Anterior cingulate cortex (tissue), 58 donors: Measurements from ENCODE around the gene KIRREL3.

Experiments used
- DNase-seq, 58 donors: peaks; one replicate each; lab custom pipeline; 2025; lab: John Stamatoyannopoulos, UW

KIRREL3 gene

DNA sequence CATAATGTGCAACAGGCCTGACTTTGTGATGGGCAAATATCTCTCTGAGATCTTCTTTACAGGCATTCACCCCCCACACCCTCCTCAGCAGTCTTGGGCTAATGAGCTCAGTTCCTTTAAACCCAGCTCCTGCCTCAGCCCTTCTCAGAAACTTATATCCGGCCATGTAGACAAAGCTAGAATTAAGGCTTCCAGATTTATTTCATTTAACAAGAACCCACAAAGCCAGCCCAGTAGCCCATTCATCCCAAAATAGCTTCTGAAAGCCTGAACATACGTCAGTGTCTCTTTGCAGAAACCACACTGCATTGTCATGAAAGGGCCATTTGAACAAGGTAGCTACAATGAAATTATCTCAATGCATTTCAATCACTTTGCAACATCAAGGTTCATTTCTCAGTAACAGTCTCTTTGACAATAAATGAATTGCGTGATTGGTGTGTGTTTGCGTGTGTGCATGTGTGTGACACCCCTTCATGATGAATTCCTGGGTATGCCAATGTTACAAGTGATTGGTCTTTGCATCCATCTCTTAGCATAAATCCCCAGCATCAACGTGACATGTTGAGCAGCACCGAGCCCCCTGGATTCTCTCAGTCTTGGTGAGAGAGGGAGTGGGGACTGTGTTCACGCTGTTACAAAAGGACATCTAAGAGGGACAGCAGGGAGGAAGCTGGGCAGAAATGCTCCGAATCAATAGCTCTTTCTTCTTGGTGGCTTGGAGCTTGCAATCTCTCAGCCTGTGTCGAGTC is 299.6 kb downstream of the KIRREL3 start:
- DNase-seq = peak in 10 of 58 donors; percentile 17 to 64 (median 42)

DNA sequence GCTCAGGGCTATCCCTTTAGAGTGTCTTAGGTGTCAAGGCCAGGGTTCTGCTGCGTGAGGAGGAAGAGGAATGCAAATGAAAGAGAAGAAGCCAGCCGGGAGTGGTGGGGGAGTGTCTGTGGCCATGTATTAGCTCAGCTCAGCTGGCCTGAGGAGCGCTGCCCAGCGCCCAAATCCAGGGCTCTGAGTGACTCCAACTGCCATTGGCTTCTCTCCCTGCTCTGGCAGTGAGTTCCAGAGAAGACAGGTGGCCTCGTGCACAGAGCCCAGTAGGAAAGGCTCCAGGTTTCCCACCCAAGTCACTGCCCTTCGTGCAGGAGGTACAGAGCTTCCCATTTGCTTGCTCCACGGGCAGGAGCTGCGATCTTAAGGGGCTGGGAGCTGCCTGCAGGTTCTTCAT is 302.0 kb downstream of the KIRREL3 start:
- DNase-seq = no peak

DNA sequence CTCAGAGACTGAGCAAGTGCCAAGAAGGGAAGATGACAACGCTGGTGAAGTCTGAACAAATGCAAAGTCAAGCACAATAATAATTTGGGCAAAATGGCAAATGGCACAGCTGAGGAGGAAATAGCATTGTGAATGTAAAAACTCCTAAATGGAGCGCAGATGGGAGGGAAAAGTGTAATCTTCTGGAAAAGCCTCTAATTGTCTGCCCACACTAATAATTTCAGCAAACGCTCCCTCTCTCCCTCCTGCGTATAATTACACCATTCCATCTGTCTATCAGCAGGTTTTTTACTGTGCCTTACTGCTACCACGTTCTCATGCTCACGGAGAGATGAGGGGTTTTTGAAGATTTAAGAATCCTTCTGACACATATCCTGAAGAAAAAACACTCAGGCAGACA is 302.6 kb downstream of the KIRREL3 start:
- peak in 1 of 58 donors; percentile 25 for DNase-seq

DNA sequence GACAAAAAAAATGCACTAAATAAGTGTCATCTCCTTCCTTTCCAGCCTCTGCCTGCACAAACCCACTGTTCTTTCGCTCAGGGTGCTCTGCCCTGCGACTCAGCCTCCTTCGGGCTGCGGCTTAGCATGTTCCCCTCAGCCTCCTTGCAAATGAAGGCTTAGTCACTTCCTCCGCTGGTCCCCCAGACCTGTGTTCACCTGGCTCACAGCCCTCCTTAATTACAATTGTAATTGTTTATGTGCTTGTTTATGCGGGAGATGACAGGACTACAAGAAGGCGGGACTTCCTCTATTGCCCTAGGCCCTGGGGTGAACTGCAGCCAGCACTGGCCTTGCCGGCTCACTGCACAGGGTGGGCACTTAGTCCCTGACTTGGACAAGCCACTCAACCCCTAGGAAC is 303.6 kb downstream of the KIRREL3 start:
- DNase-seq = no peak

DNA sequence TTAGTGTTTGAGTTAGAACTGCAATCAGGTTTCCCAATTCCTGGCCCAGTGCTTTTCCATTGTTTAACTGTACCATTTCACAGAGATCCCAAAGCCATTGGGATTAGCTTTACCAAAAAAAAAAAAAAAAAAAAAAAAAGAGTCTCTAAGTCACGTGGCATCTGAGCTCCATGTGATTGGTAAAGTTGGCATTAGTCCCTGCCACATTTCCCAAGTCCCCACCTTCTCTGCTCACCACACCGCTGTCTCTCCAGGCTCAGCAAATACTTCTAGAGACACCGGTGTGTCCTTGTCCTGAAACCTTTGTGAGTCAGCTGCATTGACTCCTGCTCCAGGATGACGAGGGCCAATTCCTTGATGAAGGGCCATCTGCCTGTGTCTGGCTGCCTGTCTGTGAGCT is 305.3 kb downstream of the KIRREL3 start:
- DNase-seq = no peak

DNA sequence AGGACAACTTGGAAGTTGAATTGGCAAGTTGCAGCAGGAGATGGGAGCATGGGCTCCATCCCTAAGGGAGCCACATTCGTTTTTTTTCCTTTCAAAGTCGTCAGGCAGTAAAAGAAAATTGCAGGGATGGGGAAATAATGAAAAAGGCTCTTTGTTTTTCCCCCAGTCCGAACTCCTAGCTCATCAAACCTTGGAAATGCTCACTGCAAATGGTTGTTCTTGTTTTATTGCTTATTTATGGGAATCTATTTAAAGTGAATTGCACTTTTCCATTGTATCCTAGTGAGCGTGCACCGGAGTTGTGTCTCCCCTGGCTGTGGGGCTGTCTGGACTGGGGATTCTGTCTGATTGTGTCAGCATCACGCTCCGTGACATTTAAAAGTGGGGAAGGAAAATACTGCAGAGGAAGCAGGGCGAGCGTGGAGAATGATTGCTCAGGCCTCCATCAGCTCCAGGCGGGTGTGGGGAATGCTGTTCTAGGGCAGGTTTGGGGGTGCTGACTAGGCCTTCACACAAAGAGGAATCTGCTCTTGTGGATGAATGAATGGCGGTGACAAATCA is 306.4 kb downstream of the KIRREL3 start:
- DNase-seq = no peak

DNA sequence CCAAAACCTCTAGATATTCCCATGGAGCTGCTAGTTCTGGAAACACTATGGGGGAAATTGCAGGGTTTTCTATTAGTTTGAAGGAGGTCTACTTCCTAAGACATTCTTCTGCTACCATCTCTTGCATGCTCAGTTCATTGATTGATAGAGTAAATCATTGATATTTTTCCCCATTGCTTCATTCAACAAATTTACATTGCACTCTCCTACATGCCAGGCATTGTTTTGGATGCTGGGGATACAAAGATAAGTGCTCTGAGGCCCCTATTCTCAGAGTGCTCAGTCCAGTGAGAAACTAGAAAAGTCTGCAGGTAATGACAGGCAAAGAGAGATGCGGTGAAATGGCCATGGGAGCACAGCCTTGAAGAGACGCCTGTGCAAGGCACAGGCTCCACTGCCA is 313.1 kb downstream of the KIRREL3 start:
- no peak for DNase-seq

DNA sequence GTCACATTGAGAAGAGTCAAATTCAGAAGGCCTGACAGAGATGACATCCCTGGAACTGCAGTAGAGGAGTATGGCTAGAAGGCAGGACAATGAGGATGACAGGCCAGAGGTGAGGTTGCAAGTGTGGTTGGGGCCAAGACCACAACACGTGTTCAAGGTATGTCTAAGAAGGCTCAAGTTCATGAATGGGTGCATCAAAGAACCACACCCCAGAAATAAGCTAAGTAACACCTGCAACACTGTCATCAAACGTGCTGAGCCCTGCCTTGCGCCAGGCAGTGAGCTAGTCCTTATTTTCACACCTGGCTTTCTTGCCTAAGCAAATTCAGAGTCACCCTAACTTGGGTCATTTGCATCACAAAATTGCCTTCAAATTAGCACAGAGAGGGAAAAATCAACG is 313.6 kb downstream of the KIRREL3 start:
- no peak for DNase-seq

DNA sequence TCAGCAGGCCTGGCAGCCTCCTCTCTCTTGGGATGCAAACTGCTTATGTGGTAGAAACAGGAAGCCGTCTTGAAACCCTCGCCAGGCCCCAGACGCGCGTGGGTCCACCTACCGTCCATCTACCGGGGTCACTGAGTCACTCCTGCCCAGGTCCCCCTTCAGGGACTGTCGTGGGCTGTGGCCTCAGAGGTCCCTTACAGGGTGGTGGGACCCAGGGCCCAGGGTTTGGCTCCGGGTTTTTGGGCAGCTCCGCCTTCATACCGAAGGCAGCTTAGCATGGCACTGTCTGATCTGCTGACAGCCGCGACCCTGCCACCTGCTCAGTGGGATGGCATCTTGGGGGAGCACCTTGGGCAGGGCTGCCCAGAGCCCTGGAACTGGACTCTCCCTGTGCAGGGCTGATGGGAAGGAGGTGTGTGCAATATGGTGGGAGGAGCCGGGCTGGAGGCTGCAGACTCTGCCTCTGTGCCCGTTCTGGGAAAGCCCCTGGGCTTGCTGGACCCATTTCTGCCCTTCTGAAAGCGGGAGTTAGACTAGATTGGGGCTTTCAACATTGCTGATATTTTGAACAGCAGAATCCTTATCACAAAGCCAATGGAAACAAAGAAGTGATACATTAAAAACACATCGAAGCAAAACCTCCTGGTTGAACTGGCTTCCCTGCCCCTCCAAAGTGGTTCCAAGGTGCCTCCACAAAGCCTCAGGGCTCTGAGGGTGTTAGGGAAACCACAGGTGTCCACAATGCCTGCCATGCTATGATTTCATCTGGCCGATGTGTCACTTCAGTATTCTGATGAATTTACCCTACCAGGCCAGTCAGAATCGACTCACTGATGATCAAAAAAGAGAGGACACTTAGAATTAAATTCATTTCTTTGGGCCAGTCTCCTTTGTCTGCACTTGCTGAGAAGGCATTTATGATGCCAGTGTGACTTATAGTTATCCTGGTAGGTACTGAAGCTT is 316.5 kb downstream of the KIRREL3 start:
- no peak for DNase-seq

DNA sequence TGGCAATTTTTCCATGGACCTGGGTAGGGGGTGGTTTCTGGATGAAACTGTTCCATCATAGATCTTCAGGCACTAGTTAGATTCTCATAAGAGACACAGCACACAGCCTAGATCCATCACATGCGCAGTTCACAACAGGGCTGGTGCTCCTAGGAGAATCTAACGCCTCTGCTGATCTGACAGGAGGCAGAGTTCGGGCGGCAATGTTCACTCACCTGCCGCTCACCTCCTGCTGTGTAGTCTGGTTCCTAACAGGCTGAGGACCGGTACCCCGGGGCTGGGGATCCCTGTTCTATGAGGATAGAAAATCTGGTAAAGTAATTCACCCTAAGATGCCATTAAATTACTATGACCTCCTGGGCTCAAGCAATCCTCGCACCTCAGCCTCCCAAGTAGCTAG is 318.0 kb downstream of the KIRREL3 start:
- no peak for DNase-seq

DNA sequence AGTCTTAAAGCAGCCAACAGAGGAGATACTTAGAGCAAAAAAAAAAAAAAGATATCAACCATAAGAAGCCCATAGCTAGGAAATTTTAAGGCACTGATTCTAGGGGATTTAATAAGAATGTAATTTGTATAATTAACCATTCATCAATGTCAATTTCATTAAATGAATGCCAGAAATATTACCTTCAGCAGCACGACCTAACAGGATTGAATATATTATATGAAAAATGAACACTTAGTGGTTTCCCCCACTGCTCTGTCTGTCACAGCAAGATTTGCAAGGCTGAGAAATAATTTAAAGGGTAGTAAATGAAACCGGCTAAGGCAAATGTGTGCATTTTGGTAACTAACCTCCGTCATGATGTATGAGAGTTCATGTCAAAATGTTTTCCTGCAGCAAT is 319.9 kb downstream of the KIRREL3 start:
- no peak for DNase-seq

DNA sequence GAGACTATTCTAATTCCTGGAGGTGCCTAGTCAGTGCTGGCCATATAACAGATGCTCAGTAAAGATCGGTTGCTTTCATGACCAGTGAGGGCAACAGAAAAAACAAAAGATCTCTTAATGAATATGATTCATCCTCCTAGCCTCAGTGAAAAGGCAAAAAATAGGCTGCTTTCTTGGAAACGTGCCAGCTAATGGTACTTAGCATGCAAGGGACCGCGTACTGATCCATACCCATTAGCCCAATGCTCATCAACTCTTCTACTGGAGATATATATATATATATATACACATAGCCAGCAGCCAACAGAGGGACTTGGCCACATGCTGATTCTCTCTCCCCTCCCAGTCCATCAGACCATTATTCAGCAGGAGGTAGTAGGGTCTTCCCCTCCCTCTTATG is 320.4 kb downstream of the KIRREL3 start:
- DNase-seq = peak in 1 of 58 donors; percentile 71

DNA sequence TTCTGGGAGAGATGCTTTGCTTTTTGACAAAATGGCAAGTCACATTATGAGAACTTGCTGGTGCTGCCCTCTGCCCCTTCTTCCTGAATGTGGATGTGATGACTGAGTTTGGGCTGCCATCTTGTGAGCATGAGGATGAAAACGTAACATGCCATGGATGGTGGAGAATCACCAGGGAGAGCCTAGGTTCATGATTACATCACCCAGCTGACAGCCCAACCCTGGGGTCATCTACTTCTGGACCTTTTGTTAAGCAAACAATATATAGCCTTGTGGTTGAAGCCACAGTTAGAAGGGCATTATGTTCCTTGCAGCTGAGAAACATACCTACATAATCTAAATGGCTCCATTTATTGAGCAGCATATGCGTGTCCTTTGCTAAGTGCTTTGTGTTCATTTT is 321.5 kb downstream of the KIRREL3 start:
- DNase-seq = no peak

DNA sequence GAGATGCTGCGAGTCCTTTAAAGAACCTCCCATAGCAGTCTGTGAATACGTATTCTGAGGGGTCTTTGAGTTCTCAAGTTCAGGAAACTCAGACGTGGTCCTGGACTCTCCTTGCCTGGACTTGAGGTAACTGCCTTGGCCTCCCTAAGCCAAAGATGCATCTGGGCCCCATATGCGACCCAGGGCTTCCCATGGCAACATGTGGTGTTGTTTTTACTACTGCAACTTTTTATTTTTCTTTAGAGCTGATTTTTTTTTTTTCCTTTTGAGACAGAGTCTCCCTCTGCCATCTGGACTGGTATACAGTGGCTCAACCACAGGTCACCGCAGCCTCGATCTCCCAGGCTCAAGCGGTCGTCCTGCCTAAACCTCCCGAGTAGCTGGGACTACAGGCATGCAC is 324.0 kb downstream of the KIRREL3 start:
- DNase-seq = no peak

DNA sequence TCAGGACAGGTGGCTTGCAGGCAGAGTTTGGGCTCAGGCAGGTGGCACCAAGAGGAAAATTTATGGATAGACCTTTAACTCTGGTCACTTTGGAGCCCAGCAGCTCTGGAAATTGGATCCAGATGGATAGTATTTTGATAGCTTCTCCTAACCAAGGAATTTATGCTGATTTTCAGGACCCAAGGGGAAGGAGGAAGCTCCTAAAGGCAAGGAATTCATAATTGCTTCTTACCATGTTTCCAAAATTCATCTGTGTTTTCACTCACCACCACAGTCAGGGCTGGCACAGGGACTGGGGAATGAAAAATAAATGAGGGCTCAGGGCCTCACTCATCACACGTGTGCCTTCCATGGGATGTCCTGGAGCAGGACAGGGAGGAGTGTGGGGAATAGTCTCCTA is 327.3 kb downstream of the KIRREL3 start:
- DNase-seq = no peak

DNA sequence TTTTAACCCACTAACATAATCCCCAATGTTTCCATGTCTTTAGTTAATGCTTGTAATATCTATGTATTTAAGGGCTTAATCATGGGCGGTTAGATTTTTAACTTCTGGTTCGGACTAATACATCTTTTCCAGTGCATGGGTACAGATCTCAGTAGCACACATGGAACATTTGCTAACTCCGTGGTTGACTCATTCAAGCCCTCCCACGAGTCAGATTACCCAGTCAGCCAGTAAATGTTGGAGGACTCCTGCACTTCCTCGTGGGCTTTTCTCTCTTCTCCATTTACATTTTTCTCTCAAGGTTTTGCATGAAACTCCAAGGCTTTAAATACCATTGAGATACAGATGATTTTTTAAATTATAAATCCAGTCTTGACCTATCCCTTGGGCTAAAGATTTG is 331.2 kb downstream of the KIRREL3 start:
- DNase-seq = peak in 4 of 58 donors; percentile 13 to 45 (median 30)

DNA sequence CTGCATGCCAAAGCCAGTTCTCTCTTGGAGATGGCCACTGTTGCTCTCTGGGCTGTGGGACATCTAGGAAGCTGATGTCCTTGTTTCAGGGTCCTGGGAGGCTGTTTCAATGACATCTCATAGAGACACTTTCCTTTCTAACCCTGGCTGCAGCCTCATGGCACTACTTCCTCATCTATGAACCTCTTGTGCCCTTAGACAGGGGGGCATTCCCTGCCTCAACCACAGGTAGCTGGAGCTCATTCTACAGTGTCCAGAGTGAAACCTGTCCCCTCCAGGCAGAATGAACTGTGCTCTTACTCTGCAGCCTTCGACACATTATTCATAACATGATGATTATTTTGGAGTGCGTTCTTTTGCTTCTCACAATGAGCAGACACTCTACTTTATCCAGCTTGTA is 335.9 kb downstream of the KIRREL3 start:
- no peak for DNase-seq

DNA sequence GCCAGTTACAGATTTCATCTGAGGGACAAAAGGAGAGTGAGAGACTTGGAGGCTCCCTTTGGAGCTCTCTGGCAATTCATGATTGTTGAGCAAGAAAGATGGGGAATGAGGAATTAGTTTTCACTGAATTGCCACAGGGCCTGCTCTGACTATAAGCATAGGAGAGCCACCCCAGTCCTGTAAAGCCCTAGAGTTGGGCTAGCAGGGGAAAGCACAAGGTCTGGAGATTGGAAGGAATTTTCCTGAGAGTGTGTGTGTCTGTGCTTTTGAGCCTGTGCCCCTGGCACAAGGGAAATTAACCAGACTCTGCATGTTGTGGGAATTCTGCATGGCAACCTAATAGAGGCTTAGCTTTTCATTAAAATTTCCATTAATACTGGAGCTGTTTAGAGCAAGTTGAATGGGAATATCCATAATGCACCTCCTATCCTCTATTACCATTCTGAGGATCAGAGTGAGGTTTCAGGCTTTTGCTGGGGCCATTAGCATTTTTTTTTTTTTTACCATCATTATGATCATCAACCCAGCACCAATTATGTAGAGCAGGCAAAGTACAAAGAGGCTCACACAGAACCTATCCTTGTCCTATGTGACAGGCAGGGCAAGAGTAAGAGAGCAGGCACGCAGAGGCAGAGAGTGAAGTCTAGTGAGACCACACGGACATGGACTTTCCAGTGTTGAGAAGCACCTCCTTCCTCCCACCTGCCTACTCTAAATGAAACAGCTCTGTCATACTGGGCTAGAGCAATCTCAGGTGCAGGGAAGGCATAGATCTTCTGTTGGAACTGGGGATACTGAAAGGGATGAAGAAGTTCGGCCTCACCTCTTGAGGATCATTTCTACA is 336.6 kb downstream of the KIRREL3 start:
- no peak for DNase-seq

DNA sequence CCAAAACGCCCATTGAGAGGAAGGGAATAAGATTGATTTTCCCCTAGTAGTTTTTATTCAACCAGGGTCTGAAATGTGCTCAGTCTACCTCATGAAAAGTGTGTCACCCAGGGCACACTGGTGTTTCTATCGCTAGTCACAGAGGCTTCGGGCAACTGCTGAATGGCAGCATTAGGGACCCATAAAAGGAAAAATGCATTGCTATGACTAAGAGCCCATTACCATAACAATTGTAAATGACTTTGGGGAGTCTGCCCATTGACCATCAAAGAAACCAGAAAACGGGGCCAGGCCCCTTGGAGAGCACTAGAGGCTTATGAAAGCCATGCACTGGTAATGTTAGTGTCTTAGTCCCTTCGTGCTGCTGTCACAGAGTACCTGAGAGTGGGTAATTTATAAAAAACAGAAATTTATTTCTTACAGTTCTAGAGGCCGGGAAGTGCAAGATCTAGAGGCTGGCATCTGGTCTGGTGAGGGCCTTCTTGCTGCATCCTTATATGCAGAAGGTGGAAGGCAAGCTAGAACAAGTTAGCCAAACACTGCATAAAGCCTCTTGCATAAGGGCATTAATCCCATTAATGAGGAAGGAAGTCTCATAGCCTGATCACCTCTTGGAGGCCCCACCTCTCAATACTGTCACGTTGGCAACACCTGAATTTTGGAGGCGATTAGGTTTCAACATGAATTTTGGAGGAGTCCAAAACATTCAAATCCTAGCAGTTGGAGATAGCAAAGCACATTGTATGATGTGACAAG is 338.4 kb downstream of the KIRREL3 start:
- DNase-seq = peak in 1 of 58 donors; percentile 35
